Trophoblast cell (in vitro differentiated cells and primary cell): Measurements from ENCODE around the gene CREB5.
A peak's percentile ranks its signal among the peaks of the same experiment; 100 is the strongest.

Experiments used
- DNase-seq, 2 donors: peaks; one replicate each; pipeline ENCODE4 v3.0.0-alpha.2; 2016
- H2AFZ ChIP-seq: 2 replicates; pipeline ENCODE4 v1.6.1; 2013; ENCODE audit warnings: low read length, moderate library complexity, mild to moderate bottlenecking; ENCODE audit not compliant: insufficient read depth, poor library complexity
- H2AK5ac ChIP-seq: 2 replicates; pipeline ENCODE4 v1.6.1; 2013; ENCODE audit warnings: mild to moderate bottlenecking, low read length
- H2BK120ac ChIP-seq: 2 replicates; pipeline ENCODE4 v1.6.1; 2013; ENCODE audit warnings: low read length, mild to moderate bottlenecking, moderate library complexity; ENCODE audit not compliant: insufficient read depth, poor library complexity
- H2BK12ac ChIP-seq: 2 replicates; pipeline ENCODE4 v1.6.1; 2013; ENCODE audit warnings: mild to moderate bottlenecking, low read length, moderate library complexity
- H2BK5ac ChIP-seq: 2 replicates; pipeline ENCODE4 v1.6.1; 2013; ENCODE audit warnings: low read length, low read depth, moderate library complexity, mild to moderate bottlenecking; ENCODE audit not compliant: poor library complexity
- H3K14ac ChIP-seq: 2 replicates; pipeline ENCODE4 v1.6.1; 2013; ENCODE audit warnings: mild to moderate bottlenecking, low read length
- H3K18ac ChIP-seq: 2 replicates; pipeline ENCODE4 v1.6.1; 2013; ENCODE audit warnings: mild to moderate bottlenecking, low read length
- H3K23ac ChIP-seq: 2 replicates; pipeline ENCODE4 v1.6.1; 2013; ENCODE audit warnings: low read length
- H3K27ac ChIP-seq: 2 replicates; pipeline ENCODE4 v1.5.1; 2013; ENCODE audit warnings: low read depth, mild to moderate bottlenecking, inconsistent platforms, low read length, moderate library complexity
- H3K27me3 ChIP-seq: 2 replicates; pipeline ENCODE4 v1.6.1; 2013; ENCODE audit warnings: inconsistent platforms, mild to moderate bottlenecking, low read length, moderate library complexity; ENCODE audit not compliant: insufficient read depth
- H3K36me3 ChIP-seq, 2 experiments: 1 replicate in 1 of 2; 2 replicates in 1 of 2; pipeline ENCODE4 v1.6.1; 2013; ENCODE audit warnings: low read length in 2 of 2, mild to moderate bottlenecking in 2 of 2, moderate library complexity in 1 of 2; ENCODE audit not compliant: insufficient read depth in 2 of 2, control insufficient read depth in 1 of 2
- H3K4ac ChIP-seq: 2 replicates; pipeline ENCODE4 v1.6.1; 2013; ENCODE audit warnings: low read depth, mild to moderate bottlenecking, low read length, moderate library complexity
- H3K4me1 ChIP-seq, 2 experiments: 1 replicate in 1 of 2; 2 replicates in 1 of 2; pipeline ENCODE4 v1.6.1; 2013; ENCODE audit warnings: low read length in 2 of 2, mild to moderate bottlenecking in 2 of 2, moderate library complexity in 1 of 2; ENCODE audit not compliant: insufficient read depth in 2 of 2, control insufficient read depth in 1 of 2
- H3K4me2 ChIP-seq: 2 replicates; pipeline ENCODE4 v1.6.1; 2013; ENCODE audit warnings: inconsistent platforms, mild to moderate bottlenecking, low read length, moderate library complexity
- H3K4me3 ChIP-seq: 2 replicates; pipeline ENCODE4 v1.5.1; 2013; ENCODE audit warnings: mild to moderate bottlenecking, low read depth, low read length, inconsistent platforms
- H3K79me1 ChIP-seq: one replicate; pipeline ENCODE4 v1.6.1; 2013; ENCODE audit warnings: low read length
- H3K79me2 ChIP-seq: 2 replicates; pipeline ENCODE4 v1.6.1; 2013; ENCODE audit warnings: low read length, mild to moderate bottlenecking; ENCODE audit not compliant: control insufficient read depth, insufficient read depth, poor library complexity
- H3K9ac ChIP-seq: 2 replicates; pipeline ENCODE4 v1.6.1; 2013; ENCODE audit warnings: mild to moderate bottlenecking, low read length
- H3K9me3 ChIP-seq: 2 replicates; pipeline ENCODE4 v1.6.1; 2013; ENCODE audit warnings: low read depth, mild to moderate bottlenecking, control low read depth, inconsistent platforms, low read length; ENCODE audit not compliant: insufficient read depth
- H4K12ac ChIP-seq: 2 replicates; pipeline ENCODE4 v1.6.1; 2013; ENCODE audit warnings: low read depth, mild to moderate bottlenecking, low read length, moderate library complexity
- H4K8ac ChIP-seq: 2 replicates; pipeline ENCODE4 v1.6.1; 2013; ENCODE audit warnings: low read depth, mild to moderate bottlenecking, low read length, moderate library complexity
- H4K91ac ChIP-seq: one replicate; pipeline ENCODE4 v1.6.1; 2013; ENCODE audit warnings: low read depth, mild to moderate bottlenecking, low read length, moderate library complexity
- WGBS: extraction: QIAGEN DNeasy Blood & Tissue Kit; methylation state at CpG from one replicate; pipeline ENCODE4 v1.1.7; 2013; ENCODE audit warnings: missing lambda C conversion rate; ENCODE audit not compliant: insufficient read length, insufficient coverage; ENCODE audit errors: extremely low coverage; 5-methylcytosine and 5-hydroxymethylcytosine counted together

The CREB5 gene

DNA sequence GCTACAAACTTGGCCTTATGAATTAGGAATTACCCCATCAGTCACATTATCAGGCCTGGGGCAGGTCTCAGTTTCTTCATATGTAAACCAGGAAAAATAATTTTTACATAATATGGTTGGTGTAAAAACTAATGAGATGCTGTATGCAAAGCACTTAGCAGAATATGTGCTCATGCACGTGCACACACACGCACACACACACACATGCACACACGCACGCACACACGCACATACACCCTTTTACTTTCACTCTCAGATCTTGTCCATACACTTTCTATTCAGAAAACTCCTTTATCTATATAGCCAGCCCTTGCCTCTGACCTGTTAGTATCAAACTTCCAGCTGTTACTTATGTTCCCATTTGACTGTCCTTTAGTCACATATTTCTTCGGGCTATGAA lies 92.7 kb downstream of the CREB5 start:
- Histone ChIP-seq H3K27ac (no peak overlapping the region), H3K4ac (no peak overlapping the region), H3K79me2 (no peaks in the 10 kb centered on the region), H3K18ac (no peak overlapping the region), H2BK12ac (no peak overlapping the region), H3K4me2 (no peak overlapping the region), H4K12ac (no peak overlapping the region), H4K91ac (no peak overlapping the region), H3K9me3 (no peaks in the 10 kb centered on the region), H2AK5ac (no peak overlapping the region), H4K8ac (no peak overlapping the region), H3K9ac (no peak overlapping the region), H3K23ac (no peak overlapping the region), H2BK120ac (no peak overlapping the region), H3K36me3 (no peaks in the 10 kb centered on the region), H2BK5ac (no peak overlapping the region), H3K4me3 (no peak overlapping the region), H2AFZ (no peak overlapping the region), H3K4me1 (no peaks in the 10 kb centered on the region), H3K27me3 (no peaks in the 10 kb centered on the region), H3K14ac (no peak overlapping the region), H3K79me1 (no peaks in the 10 kb centered on the region)
- DNase-seq, result no peak
- no CpG with 5 or more reads among the region's 6 CpGs for WGBS

GRCh38 chr7:28505867-28506266 lies 93.5 kb downstream of the CREB5 start:
- no peak overlapping the region for H3K9ac ChIP-seq
- H3K4ac ChIP-seq, result no peak overlapping the region
- no peak overlapping the region for H2BK5ac ChIP-seq
- no peak overlapping the region for H2AK5ac ChIP-seq
- no peak overlapping the region for H3K27ac ChIP-seq
- H3K23ac ChIP-seq, result no peak overlapping the region
- H2BK120ac ChIP-seq, result no peak overlapping the region
- no peaks in the 10 kb centered on the region for H3K79me1 ChIP-seq
- no peaks in the 10 kb centered on the region for H3K79me2 ChIP-seq
- no peak overlapping the region for H2BK12ac ChIP-seq
- whole genome bisulfite sequencing, result no CpG with 5 or more reads among the region's 3 CpGs
- no peaks in the 10 kb centered on the region for H3K9me3 ChIP-seq
- no peak overlapping the region for H4K8ac ChIP-seq
- no peak overlapping the region for H4K12ac ChIP-seq
- no peak overlapping the region for H2AFZ ChIP-seq
- H3K14ac ChIP-seq, result no peak overlapping the region
- H3K36me3 ChIP-seq, result no peaks in the 10 kb centered on the region
- DNase-seq, result peak in 1 of 2 donors; percentile 67
- no peaks in the 10 kb centered on the region for H3K27me3 ChIP-seq
- H3K18ac ChIP-seq, result no peak overlapping the region
- H3K4me1 ChIP-seq, result no peaks in the 10 kb centered on the region
- no peak overlapping the region for H4K91ac ChIP-seq
- no peak overlapping the region for H3K4me3 ChIP-seq
- no peak overlapping the region for H3K4me2 ChIP-seq

- Histone ChIP-seq H3K9me3 (no peaks in the 10 kb centered on the region), H3K4me3 (no peak overlapping the region), H3K36me3 (no peaks in the 10 kb centered on the region), H2BK120ac (no peak overlapping the region), H2BK12ac (no peak overlapping the region), H3K18ac (no peak overlapping the region), H4K91ac (no peak overlapping the region), H3K79me2 (no peaks in the 10 kb centered on the region), H3K4ac (no peak overlapping the region), H2AFZ (no peak overlapping the region), H3K79me1 (no peaks in the 10 kb centered on the region), H3K4me2 (no peak overlapping the region), H3K14ac (no peak overlapping the region), H3K27me3 (no peaks in the 10 kb centered on the region), H3K23ac (no peak overlapping the region), H2AK5ac (no peak overlapping the region), H3K4me1 (no peaks in the 10 kb centered on the region), H3K9ac (no peak overlapping the region), H4K12ac (no peak overlapping the region), H2BK5ac (no peak overlapping the region), H3K27ac (no peak overlapping the region), H4K8ac (no peak overlapping the region)
- no peak for DNase-seq
- no CpG with 5 or more reads among the region's 11 CpGs for WGBS
Observed at GRCh38 chr7:28507525-28508282, 95.4 kb downstream of the CREB5 start.

- H3K9ac ChIP-seq, result no peak overlapping the region
- H3K4me2 ChIP-seq, result no peak overlapping the region
- H3K4ac ChIP-seq, result no peak overlapping the region
- WGBS, result no CpG with 5 or more reads among the region's 12 CpGs
- H3K27ac ChIP-seq, result no peak overlapping the region
- no peak overlapping the region for H3K18ac ChIP-seq
- no peak overlapping the region for H3K14ac ChIP-seq
- H4K91ac ChIP-seq, result no peak overlapping the region
- no peak overlapping the region for H4K12ac ChIP-seq
- no peaks in the 10 kb centered on the region for H3K4me1 ChIP-seq
- H2AK5ac ChIP-seq, result no peak overlapping the region
- H2BK5ac ChIP-seq, result no peak overlapping the region
- DNase-seq, result peak; percentile 8 to 32
- H3K36me3 ChIP-seq, result no peaks in the 10 kb centered on the region
- H3K27me3 ChIP-seq, result no peaks in the 10 kb centered on the region
- H3K23ac ChIP-seq, result no peak overlapping the region
- H3K9me3 ChIP-seq, result no peaks in the 10 kb centered on the region
- no peaks in the 10 kb centered on the region for H3K79me1 ChIP-seq
- no peak overlapping the region for H4K8ac ChIP-seq
- no peak overlapping the region for H2BK120ac ChIP-seq
- H3K4me3 ChIP-seq, result no peak overlapping the region
- no peaks in the 10 kb centered on the region for H3K79me2 ChIP-seq
- H2BK12ac ChIP-seq, result no peak overlapping the region
- no peak overlapping the region for H2AFZ ChIP-seq
Observed at GRCh38 chr7:28509251-28510025, 97.1 kb downstream of the CREB5 start.
